DOHH2 (cell line): ENCODE data around the gene REC114.

Experiments
- EZH2phosphoT487 ChIP-seq: fragments of 200-600 bp; sonication (generic); IDR thresholded peaks from 2 replicates; pipeline ENCODE4 v1.6.1; 2017; ENCODE audit warnings: borderline replicate concordance, mild to moderate bottlenecking, antibody characterized with exemption, low read length, moderate library complexity, mixed read lengths
- TF ChIP-seq, protein P1 (sequence below): fragments of 200-600 bp; sonication (generic); IDR thresholded peaks from one replicate; pipeline ENCODE4 v1.5.1; 2014; ENCODE audit warnings: antibody characterized with exemption, mild to moderate bottlenecking, low read depth, low read length; ENCODE audit not compliant: poor library complexity, severe bottlenecking

GRCh38 chr15:73567020-73567419 is 124.1 kb downstream of the REC114 start:
- TF ChIP-seq, protein P1, sequence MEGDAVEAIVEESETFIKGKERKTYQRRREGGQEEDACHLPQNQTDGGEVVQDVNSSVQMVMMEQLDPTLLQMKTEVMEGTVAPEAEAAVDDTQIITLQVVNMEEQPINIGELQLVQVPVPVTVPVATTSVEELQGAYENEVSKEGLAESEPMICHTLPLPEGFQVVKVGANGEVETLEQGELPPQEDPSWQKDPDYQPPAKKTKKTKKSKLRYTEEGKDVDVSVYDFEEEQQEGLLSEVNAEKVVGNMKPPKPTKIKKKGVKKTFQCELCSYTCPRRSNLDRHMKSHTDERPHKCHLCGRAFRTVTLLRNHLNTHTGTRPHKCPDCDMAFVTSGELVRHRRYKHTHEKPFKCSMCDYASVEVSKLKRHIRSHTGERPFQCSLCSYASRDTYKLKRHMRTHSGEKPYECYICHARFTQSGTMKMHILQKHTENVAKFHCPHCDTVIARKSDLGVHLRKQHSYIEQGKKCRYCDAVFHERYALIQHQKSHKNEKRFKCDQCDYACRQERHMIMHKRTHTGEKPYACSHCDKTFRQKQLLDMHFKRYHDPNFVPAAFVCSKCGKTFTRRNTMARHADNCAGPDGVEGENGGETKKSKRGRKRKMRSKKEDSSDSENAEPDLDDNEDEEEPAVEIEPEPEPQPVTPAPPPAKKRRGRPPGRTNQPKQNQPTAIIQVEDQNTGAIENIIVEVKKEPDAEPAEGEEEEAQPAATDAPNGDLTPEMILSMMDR = no peak
- TF ChIP-seq EZH2phosphoT487 = no peak
